HEK293 (cell line): ENCODE data around the gene LMCD1.
A peak's percentile ranks its signal among the peaks of the same experiment; 100 is the strongest.

Experiments
- BCL11B ChIP-seq: fragments of 450-650 bp; formaldehyde crosslinking; IDR thresholded peaks from 2 replicates; pipeline ENCODE4 v1.5.1; 2016; ENCODE audit warnings: low read depth, missing biosample characterization, missing genetic modification characterization
- KLF10 ChIP-seq: fragments of 450-650 bp; IDR thresholded peaks from 2 replicates; pipeline ENCODE4 v1.5.1; 2018; ENCODE audit warnings: missing biosample characterization, mild to moderate bottlenecking, missing genetic modification characterization
- KLF17 ChIP-seq: fragments of 450-650 bp; formaldehyde crosslinking; IDR thresholded peaks from 2 replicates; pipeline ENCODE4 v1.5.1; 2016; ENCODE audit warnings: missing biosample characterization, missing genetic modification characterization
- KLF7 ChIP-seq: fragments of 450-650 bp; formaldehyde crosslinking; IDR thresholded peaks from 2 replicates; pipeline ENCODE4 v1.5.1; 2016; ENCODE audit warnings: missing biosample characterization, missing genetic modification characterization, borderline replicate concordance
- KLF8 ChIP-seq: fragments of 450-650 bp; formaldehyde crosslinking; IDR thresholded peaks from 2 replicates; pipeline ENCODE4 v1.5.1; 2016; ENCODE audit warnings: missing biosample characterization, missing genetic modification characterization
- MEIS1 ChIP-seq: sonication (generic); formaldehyde crosslinking; IDR thresholded peaks from 2 replicates; pipeline ENCODE4 v1.8.1; 2022; ENCODE audit warnings: missing genetic modification reagents, mild to moderate bottlenecking, borderline replicate concordance
- PRDM10 ChIP-seq: fragments of 450-650 bp; formaldehyde crosslinking; IDR thresholded peaks from 2 replicates; pipeline ENCODE4 v1.5.1; 2016; ENCODE audit warnings: missing biosample characterization, missing genetic modification characterization
- SP3 ChIP-seq: fragments of 450-650 bp; formaldehyde crosslinking; IDR thresholded peaks from 2 replicates; pipeline ENCODE4 v1.5.1; 2016; ENCODE audit warnings: missing biosample characterization, missing genetic modification characterization
- SP7 ChIP-seq: fragments of 450-650 bp; formaldehyde crosslinking; IDR thresholded peaks from 2 replicates; pipeline ENCODE4 v1.5.1; 2016; ENCODE audit warnings: missing biosample characterization, missing genetic modification characterization
- YY2 ChIP-seq: fragments of 450-650 bp; formaldehyde crosslinking; IDR thresholded peaks from 2 replicates; pipeline ENCODE4 v1.5.1; 2016; ENCODE audit warnings: missing biosample characterization, missing genetic modification characterization
- ZEB2 ChIP-seq: fragments of 450-650 bp; formaldehyde crosslinking; IDR thresholded peaks from 2 replicates; pipeline ENCODE4 v1.5.1; 2016; ENCODE audit warnings: missing biosample characterization, missing genetic modification characterization
- ZFP37 ChIP-seq: fragments of 450-650 bp; formaldehyde crosslinking; IDR thresholded peaks from 2 replicates; pipeline ENCODE4 v1.5.1; 2016; ENCODE audit warnings: missing biosample characterization, missing genetic modification characterization
- ZNF140 ChIP-seq: fragments of 450-650 bp; formaldehyde crosslinking; IDR thresholded peaks from 2 replicates; pipeline ENCODE4 v1.5.1; 2016; ENCODE audit warnings: missing biosample characterization, missing genetic modification characterization
- ZNF155 ChIP-seq: fragments of 450-650 bp; formaldehyde crosslinking; IDR thresholded peaks from 2 replicates; pipeline ENCODE4 v1.5.1; 2016; ENCODE audit warnings: missing biosample characterization, missing genetic modification characterization
- ZNF18 ChIP-seq: fragments of 450-650 bp; formaldehyde crosslinking; IDR thresholded peaks from 2 replicates; pipeline ENCODE4 v1.5.1; 2016; ENCODE audit warnings: missing biosample characterization, missing genetic modification characterization
- ZNF211 ChIP-seq: fragments of 450-650 bp; formaldehyde crosslinking; IDR thresholded peaks from 2 replicates; pipeline ENCODE4 v1.5.1; 2016; ENCODE audit warnings: low read depth, missing biosample characterization, missing genetic modification characterization
- ZNF214 ChIP-seq: fragments of 450-650 bp; formaldehyde crosslinking; IDR thresholded peaks from 2 replicates; pipeline ENCODE4 v1.5.1; 2017; ENCODE audit warnings: missing biosample characterization, mild to moderate bottlenecking, missing genetic modification characterization, borderline replicate concordance
- ZNF223 ChIP-seq: fragments of 450-650 bp; formaldehyde crosslinking; IDR thresholded peaks from 2 replicates; pipeline ENCODE4 v1.5.1; 2016; ENCODE audit warnings: missing biosample characterization, missing genetic modification characterization
- ZNF24 ChIP-seq: fragments of 450-650 bp; formaldehyde crosslinking; IDR thresholded peaks from 2 replicates; pipeline ENCODE4 v1.5.1; 2016; ENCODE audit warnings: missing biosample characterization, missing genetic modification characterization
- ZNF274 ChIP-seq, 2 experiments: fragments of 200-500 bp in 1 of 2; fragments of 450-650 bp in 1 of 2; sonication (Bioruptor generic) in 1 of 2; formaldehyde crosslinking in 1 of 2; IDR thresholded peaks; 2 replicates each; pipeline versions ENCODE4 v1.5.1 to v1.6.1; 2014 to 2016; ENCODE audit warnings: borderline replicate concordance in 1 of 2, inconsistent platforms in 1 of 2, low read length in 1 of 2, missing biosample characterization in 1 of 2, missing genetic modification characterization in 1 of 2
- ZNF366 ChIP-seq: fragments of 450-650 bp; formaldehyde crosslinking; conservative IDR thresholded peaks from 2 replicates; pipeline ENCODE4 v1.5.1; 2016; ENCODE audit warnings: missing biosample characterization, missing genetic modification characterization
- ZNF518A ChIP-seq: fragments of 450-650 bp; formaldehyde crosslinking; conservative IDR thresholded peaks from 2 replicates; pipeline ENCODE4 v1.5.1; 2016; ENCODE audit warnings: low read depth, missing biosample characterization, missing genetic modification characterization
- ZNF529 ChIP-seq: fragments of 450-650 bp; formaldehyde crosslinking; IDR thresholded peaks from 2 replicates; pipeline ENCODE4 v1.5.1; 2017; ENCODE audit warnings: missing genetic modification characterization, missing biosample characterization; ENCODE audit not compliant: insufficient replicate concordance
- ZNF600 ChIP-seq: fragments of 450-650 bp; formaldehyde crosslinking; IDR thresholded peaks from 2 replicates; pipeline ENCODE4 v1.5.1; 2016; ENCODE audit warnings: missing biosample characterization, missing genetic modification characterization
- ZNF629 ChIP-seq: fragments of 450-650 bp; formaldehyde crosslinking; IDR thresholded peaks from 2 replicates; pipeline ENCODE4 v1.5.1; 2017; ENCODE audit warnings: missing biosample characterization, missing genetic modification characterization
- ZNF639 ChIP-seq: fragments of 450-650 bp; formaldehyde crosslinking; IDR thresholded peaks from 2 replicates; pipeline ENCODE4 v1.5.1; 2016; ENCODE audit warnings: missing biosample characterization, missing genetic modification characterization
- ZNF660 ChIP-seq: fragments of 450-650 bp; IDR thresholded peaks from 2 replicates; pipeline ENCODE4 v1.5.1; 2018; ENCODE audit warnings: missing biosample characterization, mild to moderate bottlenecking, missing genetic modification characterization
- ZXDB ChIP-seq: fragments of 450-650 bp; formaldehyde crosslinking; IDR thresholded peaks from 2 replicates; pipeline ENCODE4 v1.5.1; 2016; ENCODE audit warnings: missing biosample characterization, missing genetic modification characterization

LMCD1 gene

GRCh38 chr3:8490079-8490552, 11.5 kb upstream of the LMCD1 start (continued):
- TF ChIP-seq PRDM10 (tag by site-specific recombination) = peak; percentile 83
- TF ChIP-seq BCL11B (tag by site-specific recombination) = no peak
- TF ChIP-seq KLF10 (tag by site-specific recombination) = 0 out of 2 replicates have a peak, but pooled peaks have one; percentile 25
- TF ChIP-seq KLF7 (tag by site-specific recombination) = no peak
- TF ChIP-seq ZNF629 = peak; percentile 95
- TF ChIP-seq KLF17 = peak; percentile 90
- TF ChIP-seq ZEB2 (tag by site-specific recombination) = peak; percentile 47
- TF ChIP-seq ZNF140 (tag by site-specific recombination) = no peak
- no peak for TF ChIP-seq ZNF274 (IDR thresholded peaks at IDR 0.05; ENCODE audit: low read length)
- TF ChIP-seq ZNF274 (tag by site-specific recombination; IDR thresholded peaks at IDR 0.05; ENCODE audit: borderline replicate concordance) = no peak
- TF ChIP-seq ZNF223 (tag by site-specific recombination) = no peak
- no peak for TF ChIP-seq ZNF214 (tag by site-specific recombination)
- no peak for TF ChIP-seq ZNF211
- peak; percentile 77 for TF ChIP-seq ZNF366
- peak; percentile 85 for TF ChIP-seq ZNF639 (tag by site-specific recombination)
- TF ChIP-seq ZNF660 (tag by site-specific recombination) = peak; percentile 67; the same call in 1 of the 2 replicates
- no peak for TF ChIP-seq MEIS1
- peak; percentile 77; the same call in 1 of the 2 replicates for TF ChIP-seq KLF8
- TF ChIP-seq ZNF24 = 0 out of 2 replicates have a peak, but pooled peaks have one; percentile 22
- TF ChIP-seq ZNF600 (tag by site-specific recombination) = peak; percentile 58
- no peak for TF ChIP-seq YY2 (tag by site-specific recombination)
- TF ChIP-seq ZFP37 (tag by site-specific recombination) = peak; percentile 87
- TF ChIP-seq SP3 (tag by site-specific recombination) = 0 out of 2 replicates have a peak, but pooled peaks have one; percentile 19
- TF ChIP-seq ZNF518A (tag by site-specific recombination) = 0 out of 2 replicates have a peak, but pooled peaks have one; percentile 33
- TF ChIP-seq ZXDB (tag by site-specific recombination) = peak; percentile 21; the same call in 1 of the 2 replicates
- peak; percentile 28; the same call in 1 of the 2 replicates for TF ChIP-seq ZNF18 (tag by site-specific recombination)
- TF ChIP-seq SP7 = peak; percentile 77
- TF ChIP-seq ZNF155 (tag by site-specific recombination) = no peak
- TF ChIP-seq ZNF529 (tag by site-specific recombination) = no peak
